Frontal cortex (tissue), 4 donors: ENCODE measurements around the gene TEX12. TPM values are rescaled to one million over a fixed set of nuclear protein-coding genes. Genes with fewer than 3 reads are reported as not detected.
"Not testable (repeated sequence)": the region's sequence is repeated elsewhere in the genome, so short reads cannot be mapped to it uniquely, and the experiment has no call there.

ENCODE experiments used
- DNase-seq, 2 donors: peaks; one replicate each; pipeline ENCODE4 v3.0.0; 2012; ENCODE audit warnings: low spot score in 2 of 2
- FAIRE-seq: peaks from 2 replicates; lab custom pipeline; 2012; peaks lifted over from hg19 to GRCh38; lab: Jason Lieb, UNC
- total RNA-seq: library from RNA; depleted of rRNA; stranded (reverse); fragments of >200 nt; gene quantifications from one replicate; pipeline ENCODE4 v1.2.3, GENCODE V29; 2014
- donor health status: control.
- donor health status: control.
- donor health status: control.

Gene TEX12
- total RNA-seq, result not detected

- FAIRE-seq (no peak), DNase-seq (no peak)
These were observed at the start of gene TEX12 for GRCh38 chr11:112167145-112167544. Gene TEX12, plus strand, starts transcription at chr11:112167372. Its CDS starts 1,897 bp downstream, at chr11:112169269.

GRCh38 chr11:112118176-112118575 lies 49.0 kb upstream of the TEX12 start:
- no peak for DNase-seq
- no peak for FAIRE-seq

- FAIRE-seq, result no peak
- DNase-seq, result no peak
These were observed 45.1 kb upstream of the TEX12 start for GRCh38 chr11:112121981-112122615.

GRCh38 chr11:112123129-112123528 lies 44.0 kb upstream of the TEX12 start:
- DNase-seq, result no peak
- FAIRE-seq, result no peak

- DNase-seq (no peak), FAIRE-seq (no peak)
These were observed 40.1 kb upstream of the TEX12 start for GRCh38 chr11:112127056-112127455.

- no peak for FAIRE-seq
These were observed 38.6 kb upstream of the TEX12 start for GRCh38 chr11:112128483-112129121.

GRCh38 chr11:112129656-112130055 lies 37.5 kb upstream of the TEX12 start:
- FAIRE-seq, result no peak

More at GRCh38 chr11:112128483-112129121, 38.6 kb upstream of the TEX12 start:
- DNase-seq, result peak in 1 of 2 donors; percentile 22

GRCh38 chr11:112132737-112133136 lies 34.4 kb upstream of the TEX12 start:
- FAIRE-seq, result no peak

More at GRCh38 chr11:112129656-112130055, 37.5 kb upstream of the TEX12 start:
- no peak for DNase-seq

GRCh38 chr11:112134473-112134872 lies 32.7 kb upstream of the TEX12 start:
- FAIRE-seq, result no peak
- DNase-seq, result no peak

More at GRCh38 chr11:112132737-112133136, 34.4 kb upstream of the TEX12 start:
- no peak for DNase-seq

- DNase-seq (no peak), FAIRE-seq (no peak)
These were observed 23.6 kb upstream of the TEX12 start for GRCh38 chr11:112143597-112143996.

GRCh38 chr11:112150517-112150916 lies 16.7 kb upstream of the TEX12 start:
- DNase-seq (no peak), FAIRE-seq (no peak)

GRCh38 chr11:112156153-112156955 lies 10.8 kb upstream of the TEX12 start:
- FAIRE-seq, result peak; percentile 53

GRCh38 chr11:112156956-112157766 lies 10.0 kb upstream of the TEX12 start:
- no peak for FAIRE-seq
- DNase-seq, result no peak

More at GRCh38 chr11:112156153-112156955, 10.8 kb upstream of the TEX12 start:
- DNase-seq, result no peak

GRCh38 chr11:112159098-112160065 lies 7.8 kb upstream of the TEX12 start:
- no peak for DNase-seq
- FAIRE-seq, result no peak

- DNase-seq (no peak), FAIRE-seq (no peak)
These were observed 6.9 kb upstream of the TEX12 start for GRCh38 chr11:112160091-112160848.

- FAIRE-seq, result no peak
- DNase-seq, result no peak
These were observed 6.2 kb upstream of the TEX12 start for GRCh38 chr11:112161012-112161411.

- DNase-seq, FAIRE-seq: not testable (repeated sequence)
These were observed 5.0 kb upstream of the TEX12 start for GRCh38 chr11:112162200-112162599.
